GM12872 (cell line): Measurements from ENCODE around the gene KRTAP19-6.

Experiments used
- CTCF ChIP-seq: IDR thresholded peaks from 3 replicates; pipeline ENCODE4 v1.5.1; 2011; ENCODE audit warnings: low read depth, mild to moderate bottlenecking, low read length, moderate library complexity; ENCODE audit not compliant: insufficient read depth

KRTAP19-6 gene

GRCh38 chr21:30541764-30542163, at the start of gene KRTAP19-6:
Gene KRTAP19-6 (minus strand): TSS chr21:30541864. CDS start chr21:30541833, 31 bp downstream.
- TF ChIP-seq CTCF = no peak

- TF ChIP-seq CTCF = no peak
Measured at GRCh38 chr21:30590297-30590696, 48.6 kb upstream of the KRTAP19-6 start, which contains the start of gene KRTAP22-2. Gene KRTAP22-2 (minus strand): TSS chr21:30590397.

GRCh38 chr21:30582870-30583269, 41.2 kb upstream of the KRTAP19-6 start:
- no peak for TF ChIP-seq CTCF

- no peak for TF ChIP-seq CTCF
Measured at GRCh38 chr21:30580132-30580531, 38.5 kb upstream of the KRTAP19-6 start.

GRCh38 chr21:30579346-30579745, 37.7 kb upstream of the KRTAP19-6 start:
- no peak for TF ChIP-seq CTCF

- TF ChIP-seq CTCF = no peak
Measured at GRCh38 chr21:30577766-30578165, 36.1 kb upstream of the KRTAP19-6 start.

- no peak for TF ChIP-seq CTCF
Measured at GRCh38 chr21:30567617-30568016, 26.0 kb upstream of the KRTAP19-6 start.

GRCh38 chr21:30563630-30564029, 22.0 kb upstream of the KRTAP19-6 start:
- TF ChIP-seq CTCF = no peak
